GM21529 (cell line): ENCODE results near the gene ASCL1.

Experiments used
- ATAC-seq: cut with Tn5 transposase; IDR thresholded peaks from one replicate; pipeline ENCODE4 v1.9.1; 2021; ENCODE audit not compliant: unreplicated experiment

Gene ASCL1

DNA sequence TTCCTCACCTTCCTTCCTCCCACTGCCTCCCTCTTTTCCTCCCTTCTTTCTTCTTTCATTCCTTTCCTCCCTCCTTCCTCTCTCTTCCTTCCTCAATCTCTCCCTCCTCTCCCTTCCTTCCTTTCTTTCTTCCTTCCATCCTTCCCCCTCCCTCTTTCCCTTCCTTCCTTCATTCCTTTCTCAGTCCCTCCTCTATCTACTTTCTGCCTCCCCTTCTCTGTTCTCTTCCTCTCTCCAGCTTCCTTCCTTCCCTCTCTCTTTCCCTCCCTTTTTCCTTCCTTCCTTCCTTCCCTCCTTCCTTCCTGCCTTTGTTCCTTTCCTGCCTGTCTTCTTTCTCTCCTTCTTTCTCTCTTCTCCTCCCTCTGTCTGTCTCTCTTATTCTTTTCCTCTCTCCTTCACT is 16.1 kb downstream of the ASCL1 start:
- ATAC-seq = no peak

DNA sequence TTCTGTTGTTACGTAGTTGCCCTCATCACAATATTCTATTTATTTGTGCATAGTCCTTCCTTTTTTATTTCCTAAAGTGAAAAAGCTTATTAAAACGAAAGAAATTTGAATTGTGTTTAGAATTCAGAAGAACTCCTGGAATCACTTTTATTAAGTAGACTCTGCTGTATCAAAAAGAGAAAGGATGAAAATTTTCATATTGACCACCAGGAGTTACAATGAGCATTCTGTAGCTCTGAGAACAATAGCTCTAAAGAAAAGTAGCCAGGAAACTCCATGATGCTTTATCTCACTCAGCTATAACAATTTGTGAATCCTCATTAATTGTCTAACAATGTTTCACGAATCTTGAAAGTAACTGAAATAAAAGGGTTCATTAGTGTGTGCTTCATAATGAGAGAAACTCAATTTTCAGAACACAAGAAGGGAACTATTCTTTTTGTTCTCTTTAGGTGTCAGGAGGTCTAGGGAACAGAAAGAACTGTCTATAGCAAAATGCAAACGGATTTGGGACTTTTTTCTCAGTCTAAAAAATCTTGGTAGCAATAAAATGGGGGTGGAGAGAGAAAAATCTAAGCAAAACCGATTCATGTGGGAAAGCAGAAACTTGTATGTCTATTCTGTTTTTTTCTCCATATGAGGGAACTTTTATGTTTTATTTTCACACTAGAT is 19.3 kb downstream of the ASCL1 start:
- ATAC-seq = no peak

DNA sequence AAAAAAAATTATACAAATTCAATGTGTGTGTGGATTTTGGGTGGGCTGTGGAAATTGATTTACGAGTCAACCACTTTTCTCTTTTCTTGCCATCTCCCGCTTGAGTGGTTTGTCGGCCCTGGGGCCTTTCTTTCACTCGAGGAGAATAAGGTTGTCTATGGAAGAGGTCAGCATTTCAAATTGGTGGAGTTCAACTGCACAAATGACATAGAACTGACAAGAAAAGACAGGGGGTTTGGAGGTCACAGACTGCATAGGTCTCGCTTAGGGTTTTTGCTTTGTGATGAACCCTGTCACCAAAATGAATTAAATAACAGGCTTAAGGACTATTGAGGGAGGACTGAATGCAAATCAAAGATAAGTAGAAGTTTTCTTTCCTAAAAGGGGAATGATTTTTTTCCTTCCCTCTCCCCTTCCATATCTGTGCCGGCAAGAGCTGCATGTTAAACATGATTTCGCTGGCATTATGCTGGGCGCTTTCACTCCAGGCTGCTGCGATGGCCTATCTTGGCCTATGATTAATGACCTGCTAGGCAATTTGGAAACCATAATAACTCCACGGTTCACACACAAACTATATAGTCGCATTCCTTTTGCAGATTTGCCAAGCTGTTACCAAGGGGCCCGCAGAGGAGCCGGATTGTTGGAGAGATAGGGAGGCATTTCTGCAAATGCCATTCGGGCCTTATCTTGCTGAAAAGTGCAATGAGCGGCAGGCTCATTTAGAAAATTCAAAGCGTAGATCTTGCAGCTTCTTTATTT is 20.7 kb downstream of the ASCL1 start:
- ATAC-seq = no peak

DNA sequence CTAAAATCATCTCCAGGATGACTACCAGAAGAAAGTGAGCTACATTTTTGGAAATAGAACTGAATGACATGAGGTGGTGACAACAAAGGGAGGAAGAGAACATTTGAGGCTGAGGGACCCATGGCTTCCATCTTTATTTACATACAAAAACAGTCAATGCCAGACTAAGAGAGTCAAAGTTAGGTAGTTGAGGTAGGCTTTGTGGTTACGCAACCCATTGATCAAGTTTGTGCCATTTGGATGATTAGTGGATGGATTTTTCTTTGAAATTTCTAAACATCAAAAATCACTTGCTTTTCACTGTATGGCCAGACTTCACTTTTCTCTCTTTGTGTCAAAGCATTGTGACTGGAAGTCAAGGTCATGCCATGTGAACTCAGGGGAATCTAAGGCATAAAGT is 22.9 kb downstream of the ASCL1 start:
- no peak for ATAC-seq

DNA sequence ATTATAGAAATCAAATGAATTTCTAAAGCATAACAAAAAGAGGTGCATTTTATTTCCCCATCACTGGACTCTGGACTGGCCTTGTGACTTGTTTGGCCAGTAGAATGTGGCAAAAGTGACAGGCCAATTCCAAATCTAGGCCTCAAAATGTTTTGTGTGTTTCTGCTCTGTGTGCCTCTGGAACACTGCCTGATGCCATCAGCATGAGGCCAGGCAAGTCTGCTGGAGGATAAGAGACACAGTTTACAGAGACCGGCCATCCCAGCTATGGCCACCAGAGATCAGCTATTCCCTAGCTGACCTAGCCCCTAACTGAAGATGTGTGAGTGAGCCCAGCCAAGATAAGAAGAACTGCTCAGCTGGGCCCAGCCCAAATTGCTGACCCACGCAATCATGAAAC is 32.9 kb downstream of the ASCL1 start:
- no peak for ATAC-seq

DNA sequence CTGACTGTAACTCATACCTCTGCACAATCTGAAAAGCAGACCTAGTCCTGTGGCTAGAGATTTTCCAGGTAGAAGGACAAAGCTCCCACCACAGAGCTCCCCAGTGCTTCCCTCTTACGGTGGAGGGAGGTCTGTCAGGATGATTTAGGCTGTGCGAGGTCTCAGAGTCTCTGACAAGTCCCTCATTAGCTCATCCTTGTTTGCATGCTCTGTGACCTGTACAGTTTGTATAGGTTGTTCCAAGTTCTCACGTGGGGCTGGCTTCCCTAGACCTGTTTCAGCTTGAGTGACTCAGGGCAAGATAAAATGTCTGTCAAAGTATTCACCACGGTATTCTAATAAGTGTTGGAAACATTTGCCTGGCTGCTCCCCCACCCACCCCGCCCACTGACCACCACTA is 34.8 kb downstream of the ASCL1 start:
- no peak for ATAC-seq

DNA sequence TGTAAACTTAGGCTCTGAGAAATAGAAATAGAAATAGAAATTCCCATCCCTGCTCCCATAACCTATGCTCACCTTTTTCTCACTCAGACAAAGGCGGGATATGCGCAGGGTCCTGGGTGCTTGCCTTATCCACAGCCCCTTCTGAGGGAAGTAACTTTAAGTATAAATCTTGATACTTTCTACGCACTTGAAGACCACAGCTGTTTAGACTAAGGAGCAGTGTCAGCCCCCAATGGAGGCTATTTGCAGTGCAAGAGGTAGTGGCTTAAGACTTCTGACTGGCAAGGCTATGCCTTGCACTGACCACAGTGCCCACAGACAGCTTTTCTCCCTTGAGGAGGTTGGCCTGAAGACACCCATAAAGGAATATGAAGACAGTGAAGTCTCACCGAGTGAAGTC is 35.2 kb downstream of the ASCL1 start:
- no peak for ATAC-seq

DNA sequence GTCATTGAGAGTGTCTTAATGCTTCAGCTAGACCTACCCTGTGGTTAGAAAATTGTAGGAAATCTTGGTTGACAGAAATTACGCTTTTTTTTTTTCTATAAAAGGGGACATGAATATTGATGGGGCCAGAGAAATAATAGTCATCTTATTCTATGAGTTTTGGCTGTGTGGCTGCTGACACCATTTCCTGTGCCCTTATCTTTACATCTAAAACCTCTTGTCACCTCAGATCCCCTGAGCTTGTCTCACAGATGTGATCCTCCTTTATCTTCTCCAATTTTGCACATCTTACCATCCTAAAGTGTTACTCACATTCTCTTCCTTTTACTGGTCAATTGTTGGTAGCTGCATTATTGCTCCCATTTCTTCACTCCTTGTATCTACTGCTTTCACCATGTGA is 36.1 kb downstream of the ASCL1 start:
- no peak for ATAC-seq

DNA sequence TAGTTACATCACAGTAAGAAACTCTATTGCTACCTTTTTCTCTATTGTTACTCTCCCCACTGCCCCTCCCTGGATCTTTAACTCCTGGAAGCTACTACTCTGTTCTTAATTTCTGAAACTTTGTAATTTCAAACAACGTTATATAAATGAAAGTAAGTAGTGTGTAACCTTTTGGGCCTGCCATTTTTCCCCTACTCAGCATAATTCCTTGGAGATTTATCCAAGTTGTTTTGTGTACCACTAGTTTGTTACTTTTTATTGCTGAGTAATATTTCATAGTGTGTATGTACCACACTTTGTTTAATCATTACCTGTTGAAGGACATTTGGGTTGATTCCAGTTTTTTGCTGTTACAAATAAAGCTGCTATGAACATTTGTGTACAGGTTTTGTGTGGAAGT is 37.9 kb downstream of the ASCL1 start:
- ATAC-seq = no peak
